GM21381 (cell line): ENCODE measurements around the gene ANAPC13.
A peak's percentile ranks its signal among the peaks of the same experiment; 100 is the strongest.

Source experiments
- ATAC-seq: cut with Tn5 transposase; IDR thresholded peaks from one replicate; pipeline ENCODE4 v1.9.1; 2021; ENCODE audit warnings: mild to moderate bottlenecking, moderate library complexity; ENCODE audit not compliant: unreplicated experiment

Gene ANAPC13

GRCh38 chr3:134483195-134483900 lies 2.4 kb downstream of the ANAPC13 start:
- no peak for ATAC-seq

- no peak for ATAC-seq
Measured at GRCh38 chr3:134482622-134483021, 3.2 kb downstream of the ANAPC13 start.

GRCh38 chr3:134481166-134481565 lies 4.6 kb downstream of the ANAPC13 start:
- no peak for ATAC-seq

GRCh38 chr3:134480546-134480945 lies 5.2 kb downstream of the ANAPC13 start:
- no peak for ATAC-seq

- ATAC-seq, result no peak
Measured at GRCh38 chr3:134477938-134478337, 7.8 kb downstream of the ANAPC13 start.

GRCh38 chr3:134477002-134477401 lies 8.8 kb downstream of the ANAPC13 start:
- ATAC-seq, result no peak

GRCh38 chr3:134476306-134476705 lies 9.5 kb downstream of the ANAPC13 start:
- ATAC-seq, result no peak

- no peak for ATAC-seq
Measured at GRCh38 chr3:134474956-134475355, 10.8 kb downstream of the ANAPC13 start.

- peak; percentile 58 for ATAC-seq
Measured at GRCh38 chr3:134473868-134474546, 11.8 kb downstream of the ANAPC13 start.

- no peak for ATAC-seq
Measured at GRCh38 chr3:134472831-134473230, 13.0 kb downstream of the ANAPC13 start.

- ATAC-seq, result no peak
Measured at GRCh38 chr3:134471521-134472193, 14.1 kb downstream of the ANAPC13 start.

- no peak for ATAC-seq
Measured at GRCh38 chr3:134468519-134468918, 17.3 kb downstream of the ANAPC13 start.

GRCh38 chr3:134466331-134466730 lies 19.5 kb downstream of the ANAPC13 start:
- no peak for ATAC-seq

- no peak for ATAC-seq
Measured at GRCh38 chr3:134464689-134465365, 21.0 kb downstream of the ANAPC13 start.

GRCh38 chr3:134464064-134464688 lies 21.6 kb downstream of the ANAPC13 start:
- ATAC-seq, result no peak

- no peak for ATAC-seq
Measured at GRCh38 chr3:134463676-134464063, 22.1 kb downstream of the ANAPC13 start.

GRCh38 chr3:134462331-134462941 lies 23.3 kb downstream of the ANAPC13 start:
- no peak for ATAC-seq

GRCh38 chr3:134460965-134461364 lies 24.8 kb downstream of the ANAPC13 start:
- ATAC-seq, result no peak

GRCh38 chr3:134459562-134459961 lies 26.2 kb downstream of the ANAPC13 start:
- no peak for ATAC-seq

- no peak for ATAC-seq
Measured at GRCh38 chr3:134458406-134458945, 27.3 kb downstream of the ANAPC13 start.
